K562 (cell line): ENCODE measurements around the gene ALOX12. TPM values are rescaled to one million over a fixed set of nuclear protein-coding genes. Genes with fewer than 3 reads are reported as not detected.
"Not testable (repeated sequence)": the region's sequence is repeated elsewhere in the genome, so short reads cannot be mapped to it uniquely, and the experiment has no call there.

Source experiments
- ATF1 ChIP-seq, 2 experiments: fragments of 450-650 bp in 1 of 2; IDR thresholded peaks; 2 replicates each; pipeline ENCODE4 v1.6.1; 2016; ENCODE audit warnings: missing compliant biosample characterization in 1 of 2, missing genetic modification characterization in 1 of 2
- BHLHE40 ChIP-seq: IDR thresholded peaks from 2 replicates; pipeline ENCODE4 v1.6.1; 2011; ENCODE audit warnings: low read length, improper control_type of control experiment
- MAFF ChIP-seq: IDR thresholded peaks from 2 replicates; pipeline ENCODE4 v1.6.1; 2012; ENCODE audit warnings: low read length, improper control_type of control experiment
- MAFG ChIP-seq: fragments of 450-650 bp; conservative IDR thresholded peaks from 2 replicates; pipeline ENCODE4 v1.6.1; 2016; ENCODE audit warnings: missing genetic modification characterization, missing compliant biosample characterization
- MAZ ChIP-seq, 2 experiments: fragments of 450-650 bp in 1 of 2; sonication (generic) in 1 of 2; formaldehyde crosslinking; IDR thresholded peaks in 1 of 2; conservative IDR thresholded peaks in 1 of 2; 2 replicates each; pipeline versions ENCODE4 v1.4.0 to v1.5.0; 2020; ENCODE audit warnings: mild to moderate bottlenecking in 1 of 2, missing genetic modification reagents in 1 of 2
- REST ChIP-seq, 2 experiments: fragments of 450-650 bp; formaldehyde crosslinking in 1 of 2; IDR thresholded peaks; 2 replicates each; pipeline versions ENCODE4 v1.4.0 to v1.6.1; 2014 to 2020; ENCODE audit warnings: mild to moderate bottlenecking in 2 of 2, borderline replicate concordance in 1 of 2, low read depth in 1 of 2
- TCF7 ChIP-seq: sonication (generic); IDR thresholded peaks from 2 replicates; pipeline ENCODE4 v1.6.1; 2016; ENCODE audit warnings: antibody characterized with exemption, borderline replicate concordance
- TOE1 ChIP-seq, 2 experiments: fragments of 450-650 bp in 1 of 2; sonication (generic) in 1 of 2; formaldehyde crosslinking in 1 of 2; IDR thresholded peaks; 2 replicates each; pipeline versions ENCODE4 v1.7.1 to v1.8.0; 2016 to 2022; ENCODE audit warnings: borderline replicate concordance in 2 of 2, mild to moderate bottlenecking in 2 of 2, antibody characterized with exemption in 1 of 2, inconsistent platforms in 1 of 2, low read depth in 1 of 2, missing genetic modification reagents in 1 of 2, moderate library complexity in 1 of 2
- USF2 ChIP-seq: sonication (generic); formaldehyde crosslinking; IDR thresholded peaks from 2 replicates; pipeline ENCODE4 v1.5.0; 2020; ENCODE audit warnings: missing genetic modification reagents
- polyA plus RNA-seq, 8 experiments: library from polyadenylated mRNA; depleted of rRNA in 4 of 8; stranded (reverse) in 5 of 8; unstranded in 3 of 8; fragments of >200 nt; fragmentation: Nextera tagmentation in 2 of 8; fragmentation: Illumina TruSeq in 1 of 8; extraction: Ambion mirVana in 2 of 8; extraction: Trizol in 1 of 8; gene quantifications; 2 replicates each; pipeline versions ENCODE4 v1.2.1 to v1.2.3, GENCODE V29; 2011 to 2014; ENCODE audit warnings: inconsistent platforms in 1 of 8, missing spikeins in 1 of 8
- total RNA-seq, 7 experiments: library from RNA; depleted of rRNA in 6 of 7; stranded (reverse); fragments of >200 nt in 6 of 7; fragmentation: Illumina TruSeq in 2 of 7; extraction: Trizol in 2 of 7; gene quantifications; 2 replicates each; pipeline versions ENCODE4 v1.2.1 to v1.2.3, GENCODE V29; 2011 to 2021; ENCODE audit warnings: low replicate concordance in 1 of 7

The ALOX12 gene
- total and polyA plus RNA-seq, 9 of the 15 experiments (the other 6 are each of a cell fraction or from before 2014, with no cell fraction given) = 0.09 to 1.1 (median 0.47) TPM; not detected in 1

GRCh38 chr17:7046725-7047397 lies 51.0 kb downstream of the ALOX12 start (continued):
- TF ChIP-seq ATF1 (CRISPR knock-in tag; IDR thresholded peaks at IDR 0.05); REST (CRISPR knock-in tag; IDR thresholded peaks at IDR 0.05; ENCODE audit: low read depth); TOE1 (CRISPR knock-in tag; IDR thresholded peaks at IDR 0.05; ENCODE audit: borderline replicate concordance, low read depth): not testable (repeated sequence)
- TF ChIP-seq ATF1 (tag; IDR thresholded peaks at IDR 0.05) = peak; percentile 31; the same call in 1 of the 2 replicates
- peak; percentile 76 for TF ChIP-seq USF2
- TF ChIP-seq MAZ (CRISPR knock-in tag; conservative IDR thresholded peaks at IDR 0.05 in 1 of 2, IDR thresholded peaks at IDR 0.05 in 1 of 2) = 0 out of 4 replicates have a peak, but pooled peaks of 1 of the 2 experiments have one; percentile 13
- TF ChIP-seq MAFF = peak; percentile 54
- TF ChIP-seq REST (IDR thresholded peaks at IDR 0.05; ENCODE audit: borderline replicate concordance) = 0 out of 2 replicates have a peak, but pooled peaks have one; percentile 17
- peak; percentile 98 for TF ChIP-seq TOE1 (IDR thresholded peaks at IDR 0.05; ENCODE audit: borderline replicate concordance)
- peak; percentile 73 for TF ChIP-seq MAFG
- peak; percentile 69 for TF ChIP-seq BHLHE40
- TF ChIP-seq TCF7 = peak; percentile 82; the same call in 1 of the 2 replicates
